KOPT-K1 (cell line): Measurements from ENCODE around the gene HERC4.

ENCODE experiments used
- H3K27ac ChIP-seq: fragments of 200-600 bp; sonication (generic); 2 replicates; pipeline ENCODE4 v1.5.1; 2016; ENCODE audit warnings: antibody characterized with exemption, mild to moderate bottlenecking, low read depth, low read length; ENCODE audit not compliant: poor library complexity, severe bottlenecking
- H3K36me3 ChIP-seq: fragments of 200-600 bp; sonication (generic); 2 replicates; pipeline ENCODE4 v1.5.1; 2017; ENCODE audit warnings: antibody characterized with exemption, mild to moderate bottlenecking, low read length, moderate library complexity; ENCODE audit not compliant: insufficient read depth
- H3K9me3 ChIP-seq: fragments of 200-600 bp; sonication (generic); 2 replicates; pipeline ENCODE4 v1.5.1; 2017; ENCODE audit warnings: antibody characterized with exemption, low read length, mild to moderate bottlenecking; ENCODE audit not compliant: insufficient read depth, poor library complexity, severe bottlenecking

Gene HERC4

DNA sequence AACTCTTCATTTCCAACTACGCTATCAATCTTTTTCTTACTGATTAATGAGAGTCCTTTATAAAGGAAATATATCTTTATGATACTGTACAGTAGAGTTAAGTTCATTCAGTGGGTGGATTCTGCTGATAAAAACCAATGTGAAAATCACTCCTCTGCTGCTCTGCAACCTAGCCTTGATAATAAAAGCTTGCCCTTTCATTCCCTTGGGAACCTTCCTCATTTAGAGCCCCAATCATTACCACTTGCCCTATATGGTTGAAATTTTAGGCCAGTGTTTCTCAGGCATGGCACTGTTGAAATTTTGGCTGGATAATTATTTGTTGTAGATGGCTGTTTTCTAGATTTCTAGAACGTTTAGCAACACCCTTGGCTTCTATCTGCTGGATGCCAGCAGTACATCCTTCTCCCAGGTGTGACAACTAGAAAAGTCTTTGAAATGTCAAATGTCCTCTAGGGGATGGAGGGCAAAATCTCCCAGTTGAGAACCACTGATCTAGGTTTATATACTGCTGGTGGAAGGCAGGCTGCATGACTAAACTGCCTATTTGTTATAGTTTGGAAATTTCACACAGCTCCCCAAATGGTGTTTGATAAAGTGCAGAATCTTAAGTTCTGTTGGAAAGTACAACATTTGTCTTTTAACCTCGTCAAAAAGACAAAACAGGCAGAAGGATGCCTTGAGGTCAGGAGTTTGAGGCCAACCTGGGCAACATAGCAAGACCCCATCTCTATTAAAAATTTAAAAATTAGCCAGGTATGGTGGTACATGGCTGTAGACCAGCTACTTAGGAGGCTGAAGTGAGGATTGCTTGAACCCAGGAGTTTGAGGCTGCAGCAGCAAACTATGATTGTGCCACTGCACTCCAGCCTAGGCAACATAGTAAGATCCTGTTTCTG is 199.5 kb downstream of the HERC4 start:
- H3K36me3 ChIP-seq, result no peaks in the 10 kb centered on the region

More for the DNA sequence above, 199.5 kb downstream of the HERC4 start:
- Histone ChIP-seq H3K9me3 (no peaks in the 10 kb centered on the region), H3K27ac (no peak overlapping the region)
